ENCODE measurements around the gene TP53RK.

TP53RK gene

DNA sequence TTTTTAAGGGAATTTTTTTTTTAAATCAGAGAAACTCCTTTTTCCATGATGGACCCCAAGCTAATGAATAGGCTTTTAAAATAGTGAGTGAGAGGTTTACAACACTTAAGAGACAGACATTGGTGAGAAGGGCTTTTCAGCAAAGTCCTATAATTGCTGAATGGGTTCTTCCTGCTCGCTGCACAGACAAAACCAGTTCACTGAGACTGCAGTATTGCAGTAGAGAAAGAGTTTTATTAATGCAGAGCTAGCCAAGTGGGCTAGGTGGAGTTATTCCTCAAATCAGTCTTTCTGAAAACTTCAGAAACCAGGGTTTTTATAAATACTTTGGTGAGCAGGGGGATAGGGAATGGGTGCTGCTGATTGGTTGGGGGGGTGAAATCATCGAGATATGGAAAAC is 17.0 kb upstream of the TP53RK start:
- DNase-seq (ENCODE audit: low read depth), result no peak

DNA sequence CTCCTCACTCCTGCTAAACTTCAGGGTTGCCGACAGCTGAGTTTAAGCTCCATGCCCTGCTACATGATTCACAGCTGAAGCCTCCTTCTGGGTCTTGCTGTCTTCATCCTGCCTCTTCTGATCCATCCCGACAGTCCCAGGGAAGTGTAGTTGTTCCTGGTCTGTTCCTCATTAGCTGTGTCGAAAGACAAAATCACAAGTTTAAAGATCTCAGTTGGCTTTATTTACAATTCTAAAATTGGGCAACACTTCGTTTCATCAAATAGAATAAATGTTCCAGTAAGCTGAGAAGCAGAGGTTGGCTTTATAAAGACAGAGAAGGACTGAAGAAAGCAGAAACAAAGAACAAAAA is 16.1 kb upstream of the TP53RK start:
- no peak for DNase-seq (ENCODE audit: low read depth)

DNA sequence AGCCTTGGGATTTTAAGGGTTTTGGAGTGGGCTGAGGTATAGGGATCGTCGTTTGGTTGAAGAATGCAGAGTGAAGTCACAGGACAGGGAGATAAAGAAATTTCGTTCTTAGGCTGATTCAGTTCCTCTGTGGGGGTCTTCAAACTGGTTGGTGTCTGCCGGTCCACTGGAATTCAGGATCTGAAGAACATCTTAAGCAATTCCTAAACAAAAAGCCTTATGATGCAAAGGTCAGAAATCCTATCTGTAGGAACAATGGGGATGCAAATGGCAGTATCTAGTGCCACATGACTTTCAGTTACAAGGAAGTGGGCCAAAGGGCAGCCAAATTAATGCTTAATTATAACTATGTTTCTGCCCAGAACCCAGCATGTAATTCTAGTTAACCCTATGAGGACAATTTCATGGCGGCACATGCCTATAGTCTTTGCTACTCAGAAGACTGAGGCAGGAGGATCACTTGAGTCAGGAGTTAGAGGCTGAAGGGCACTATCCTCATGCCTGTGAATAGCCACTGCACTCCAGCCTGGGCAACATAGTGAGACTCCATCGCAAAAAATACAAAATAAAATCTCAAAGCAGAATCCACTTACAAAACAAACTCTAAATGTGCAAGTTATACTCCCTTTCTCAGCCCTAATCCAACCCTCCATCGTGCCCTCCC is 15.6 kb upstream of the TP53RK start:
- DNase-seq (ENCODE audit: low read depth), result no peak

DNA sequence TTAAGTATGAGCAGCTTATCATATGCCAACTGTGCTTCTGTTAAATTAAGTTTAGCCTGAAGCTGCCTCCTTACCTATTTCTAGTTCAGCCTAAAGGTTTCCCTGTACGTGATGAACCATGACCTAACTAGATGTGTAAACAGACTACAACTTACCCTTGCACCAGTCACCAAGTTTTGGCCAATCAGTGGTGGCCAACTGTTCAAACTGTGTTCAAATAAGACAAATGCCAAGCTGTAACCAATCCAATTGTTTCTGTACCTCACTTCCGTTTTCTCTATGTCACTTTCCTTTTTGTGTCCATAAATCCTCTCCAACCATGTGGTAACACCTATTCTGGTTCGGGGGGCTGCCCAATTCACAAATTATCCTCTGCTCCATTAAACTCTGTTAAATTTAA is 14.2 kb upstream of the TP53RK start:
- DNase-seq (ENCODE audit: low read depth), result no peak

DNA sequence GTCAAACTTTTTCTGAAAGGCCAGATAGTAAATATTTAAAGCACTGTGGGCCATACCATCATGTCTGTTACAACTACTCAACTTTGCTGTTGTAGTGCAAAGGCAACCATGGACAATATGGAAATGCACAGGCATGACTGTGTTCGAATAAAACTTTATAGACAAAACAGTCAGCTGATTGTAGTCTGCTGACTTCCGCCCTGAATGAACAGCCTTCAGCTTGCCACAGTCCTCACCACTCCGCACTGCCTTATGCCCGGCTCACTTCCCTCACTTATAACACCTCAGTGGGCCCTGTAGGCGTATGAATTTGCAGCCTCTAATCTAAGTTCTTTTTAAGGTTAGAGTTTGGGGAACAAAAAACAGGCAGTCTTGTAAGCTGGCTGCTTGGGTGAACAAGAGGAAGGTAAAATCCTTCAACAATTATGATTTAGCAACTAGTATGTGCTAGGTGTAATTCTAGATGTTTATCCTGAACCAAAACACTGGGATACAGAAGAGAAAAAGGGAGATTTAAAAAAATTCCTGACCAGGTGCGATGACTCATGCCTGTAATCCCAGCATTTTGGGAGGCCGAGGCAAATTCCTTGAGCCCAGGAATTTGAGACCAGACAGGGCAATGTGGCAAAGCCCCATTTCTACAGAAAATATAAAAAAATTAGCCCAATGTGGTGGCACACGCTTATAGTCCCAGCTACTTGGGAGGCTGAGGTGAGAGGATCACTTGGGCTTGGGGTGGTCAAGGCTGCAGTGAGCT is 13.4 kb upstream of the TP53RK start:
- DNase-seq (ENCODE audit: low read depth), result no peak

DNA sequence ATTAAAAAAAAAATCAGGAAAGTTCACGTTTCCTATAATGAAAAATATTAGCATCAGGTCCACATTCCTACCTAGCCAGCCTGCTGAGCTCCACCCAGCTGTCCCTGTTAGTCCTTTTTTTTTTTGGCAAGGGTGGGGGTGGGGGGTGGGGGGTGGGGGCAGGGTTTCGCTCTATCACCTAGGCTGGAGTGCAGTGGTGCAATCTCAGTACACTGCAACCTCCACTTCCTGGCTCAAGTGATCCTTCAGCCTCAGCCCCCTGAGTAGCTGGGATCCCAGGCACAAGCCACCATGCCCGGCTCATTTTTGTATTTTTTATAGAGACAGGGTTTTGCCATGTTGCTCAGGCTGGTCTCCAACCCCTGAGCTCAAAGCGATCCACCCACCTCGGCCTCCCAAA is 12.7 kb upstream of the TP53RK start:
- DNase-seq (ENCODE audit: low read depth), result no peak

DNA sequence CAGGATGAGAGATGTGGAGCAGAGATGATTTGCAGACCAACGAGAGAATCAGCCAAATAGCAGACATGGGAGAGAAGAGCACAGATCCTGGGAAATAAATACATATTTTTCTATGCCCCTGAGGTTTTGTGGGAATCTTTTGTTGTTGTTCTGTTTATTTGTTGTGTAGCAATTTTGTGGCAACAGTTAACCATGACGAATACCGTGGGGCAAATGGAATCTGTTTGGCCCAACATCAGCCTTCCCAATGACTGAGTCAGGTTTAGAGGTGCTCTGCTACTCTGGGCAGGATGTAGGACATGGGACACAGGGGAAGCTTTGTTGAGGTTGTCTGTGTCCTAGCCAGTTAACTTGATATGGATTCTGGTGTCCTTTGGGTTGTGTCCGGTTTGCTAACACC is 12.3 kb upstream of the TP53RK start:
- no peak for DNase-seq (ENCODE audit: low read depth)

DNA sequence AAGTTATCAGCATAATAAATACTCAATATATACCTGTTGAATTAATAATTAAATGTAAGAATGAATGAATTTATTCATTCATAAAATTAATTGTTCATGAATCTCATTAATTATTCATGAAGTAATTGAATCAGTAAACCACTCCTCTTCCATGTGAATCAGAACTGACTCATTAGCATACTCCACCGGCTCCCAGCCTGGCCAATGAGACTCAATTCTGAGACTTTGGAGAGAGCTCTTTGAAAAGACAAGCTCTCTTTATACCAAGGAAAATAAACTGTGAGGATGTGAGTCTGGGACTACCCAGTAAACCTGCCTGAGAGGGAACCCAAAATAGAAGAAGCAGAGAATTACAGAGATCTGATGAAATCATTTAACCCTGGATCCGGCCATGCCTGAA is 11.8 kb upstream of the TP53RK start:
- no peak for DNase-seq (ENCODE audit: low read depth)

DNA sequence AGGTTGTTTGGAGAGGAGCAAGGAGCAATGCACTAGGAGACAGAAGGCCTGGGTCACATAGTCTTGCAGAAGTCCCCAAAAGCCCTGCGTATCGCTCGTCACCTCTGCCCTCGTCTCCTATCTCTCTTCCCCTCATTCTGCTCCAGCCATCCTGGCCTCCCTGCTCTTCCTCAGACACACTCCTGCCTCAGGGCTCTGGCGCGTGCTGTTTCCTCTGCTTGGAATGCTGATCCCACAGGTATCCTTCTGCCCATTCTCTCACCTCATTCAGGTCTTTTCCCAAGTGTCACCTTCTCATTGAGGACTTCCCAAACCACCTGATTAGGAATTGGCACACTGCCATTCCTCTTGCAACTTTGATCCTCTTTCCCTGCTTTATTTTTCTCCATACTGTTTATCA is 11.2 kb upstream of the TP53RK start:
- no peak for DNase-seq (ENCODE audit: low read depth)

DNA sequence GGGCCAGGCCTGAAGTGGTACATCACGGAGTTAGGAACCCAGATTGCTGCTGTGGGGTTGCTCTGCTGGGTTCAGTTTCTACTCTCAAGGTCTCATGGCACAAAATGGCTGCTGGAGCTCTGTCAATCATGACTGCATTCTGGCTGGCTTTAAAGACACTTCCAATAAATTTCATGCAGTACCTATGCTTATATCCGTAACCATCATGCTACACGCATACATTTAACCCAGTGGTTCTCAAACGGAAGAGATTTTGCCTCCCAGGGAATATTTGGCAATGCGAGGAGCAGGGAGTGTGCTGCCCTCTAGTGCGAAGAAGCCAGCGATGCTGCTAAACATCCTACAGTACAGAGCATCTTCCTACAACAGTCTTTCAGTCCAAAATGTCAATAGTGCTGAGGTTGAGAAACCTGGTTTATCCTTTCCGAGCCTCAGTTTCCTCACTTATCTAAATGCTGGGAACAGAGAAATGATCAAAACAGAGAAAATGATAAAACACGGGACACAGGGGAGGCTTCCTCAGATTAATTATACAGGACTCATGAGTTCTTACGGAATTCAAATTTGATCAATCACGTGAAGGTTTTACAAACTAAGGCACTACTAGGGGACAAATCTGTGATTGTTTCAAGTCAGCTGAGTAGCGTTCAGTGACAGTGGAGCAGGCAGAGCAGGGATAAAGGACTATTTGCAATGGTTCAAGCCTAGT is 10.6 kb upstream of the TP53RK start:
- DNase-seq (ENCODE audit: low read depth), result no peak

DNA sequence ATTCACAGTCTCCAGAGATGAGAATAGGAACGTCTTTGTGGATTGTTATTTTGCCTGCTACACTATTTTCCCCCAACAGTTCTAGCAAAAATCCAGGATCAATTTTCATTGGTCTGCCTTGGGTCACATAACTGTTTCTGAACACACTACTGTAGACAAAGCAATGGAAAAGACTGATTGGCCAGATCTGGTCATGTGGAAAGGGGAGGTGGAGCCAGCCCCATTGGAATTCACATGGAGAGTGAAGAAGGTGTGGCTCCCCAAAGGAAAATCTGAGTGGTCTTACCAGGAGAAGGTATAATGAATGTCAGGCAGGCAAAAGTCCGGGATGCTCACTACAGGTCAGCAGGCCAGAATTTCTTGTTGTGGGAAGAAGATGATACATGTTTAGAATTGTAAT is 9.5 kb upstream of the TP53RK start:
- DNase-seq (ENCODE audit: low read depth), result no peak

DNA sequence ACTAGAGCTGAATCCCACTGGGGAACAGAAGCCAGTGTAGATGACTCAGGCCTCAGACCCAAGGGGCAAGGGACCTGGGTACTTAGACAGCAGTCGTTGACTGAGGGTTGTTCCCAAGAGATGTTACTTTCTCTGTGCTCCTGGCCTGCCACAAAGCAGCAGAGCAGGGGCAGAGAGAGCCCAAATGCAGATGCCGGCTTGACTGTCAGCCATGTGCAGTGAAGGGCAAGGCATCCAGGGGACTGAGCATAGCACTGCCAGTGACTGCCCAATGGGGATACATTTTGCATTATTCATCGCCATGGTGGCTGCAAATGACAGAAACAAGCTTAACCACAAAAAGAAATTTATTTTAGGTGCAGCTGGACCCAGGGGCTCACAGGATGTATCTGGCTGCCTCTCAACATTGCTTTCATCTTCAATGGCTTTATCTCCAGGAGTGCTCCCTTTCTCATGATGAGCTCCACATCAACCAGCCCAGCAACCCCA is 7.6 kb upstream of the TP53RK start:
- no peak for DNase-seq (ENCODE audit: low read depth)

DNA sequence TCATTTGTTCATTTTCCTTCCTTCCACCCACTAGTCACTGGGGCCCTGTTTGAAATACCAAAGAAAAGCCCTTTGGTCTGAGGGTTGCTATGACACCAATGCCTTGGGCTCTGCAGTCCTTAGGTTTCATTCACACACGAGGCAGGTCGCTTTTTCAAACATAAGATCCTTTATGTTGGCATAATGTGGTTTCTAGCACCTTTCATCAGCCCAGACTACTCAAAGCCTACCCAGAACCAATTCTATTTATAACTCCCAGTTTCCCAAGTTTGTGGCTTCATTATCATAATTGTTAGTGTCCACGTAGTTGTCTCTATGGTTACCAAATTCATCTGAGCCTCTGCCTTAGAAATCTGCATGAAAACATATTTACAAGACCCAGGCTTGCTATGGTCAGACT is 6.6 kb upstream of the TP53RK start:
- no peak for DNase-seq (ENCODE audit: low read depth)

DNA sequence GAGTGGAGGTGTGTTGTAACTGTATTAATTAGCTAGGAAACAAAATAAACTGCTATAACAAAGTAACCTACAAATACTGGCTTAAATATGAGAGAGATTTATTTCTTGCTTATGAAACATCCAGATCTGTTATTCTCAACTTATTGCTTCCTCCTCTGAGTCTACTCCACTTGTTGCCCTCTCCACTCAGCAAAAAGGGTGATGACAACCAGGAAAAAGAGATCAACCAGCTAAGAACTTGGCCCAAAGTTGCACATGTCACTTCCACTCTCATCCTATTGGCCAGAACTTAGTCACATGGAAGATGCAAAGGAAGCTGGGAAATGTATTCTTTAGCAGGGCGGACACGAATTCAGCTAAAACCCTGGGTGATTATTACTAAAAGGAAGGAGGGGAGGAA is 5.2 kb upstream of the TP53RK start:
- DNase-seq (ENCODE audit: low read depth), result no peak

DNA sequence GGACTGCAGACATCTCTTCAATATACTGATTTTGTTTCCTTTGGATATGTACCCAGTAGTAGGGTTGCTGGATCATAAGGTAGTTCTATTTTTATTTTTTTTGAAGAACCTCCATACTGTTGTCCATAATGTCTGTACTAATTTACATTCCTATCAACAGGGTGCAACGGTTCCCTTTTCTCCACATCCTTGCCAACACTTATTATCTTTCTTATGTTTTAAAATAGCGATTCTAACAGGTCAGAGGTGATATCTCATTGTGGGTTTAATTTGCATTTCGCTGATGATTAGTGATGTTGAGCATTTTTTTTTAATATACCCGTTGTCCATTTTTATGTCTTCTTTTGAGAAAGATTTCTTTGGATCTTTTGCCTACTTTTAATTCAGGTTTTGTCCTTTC is 2.0 kb upstream of the TP53RK start:
- DNase-seq (ENCODE audit: low read depth), result no peak

DNA sequence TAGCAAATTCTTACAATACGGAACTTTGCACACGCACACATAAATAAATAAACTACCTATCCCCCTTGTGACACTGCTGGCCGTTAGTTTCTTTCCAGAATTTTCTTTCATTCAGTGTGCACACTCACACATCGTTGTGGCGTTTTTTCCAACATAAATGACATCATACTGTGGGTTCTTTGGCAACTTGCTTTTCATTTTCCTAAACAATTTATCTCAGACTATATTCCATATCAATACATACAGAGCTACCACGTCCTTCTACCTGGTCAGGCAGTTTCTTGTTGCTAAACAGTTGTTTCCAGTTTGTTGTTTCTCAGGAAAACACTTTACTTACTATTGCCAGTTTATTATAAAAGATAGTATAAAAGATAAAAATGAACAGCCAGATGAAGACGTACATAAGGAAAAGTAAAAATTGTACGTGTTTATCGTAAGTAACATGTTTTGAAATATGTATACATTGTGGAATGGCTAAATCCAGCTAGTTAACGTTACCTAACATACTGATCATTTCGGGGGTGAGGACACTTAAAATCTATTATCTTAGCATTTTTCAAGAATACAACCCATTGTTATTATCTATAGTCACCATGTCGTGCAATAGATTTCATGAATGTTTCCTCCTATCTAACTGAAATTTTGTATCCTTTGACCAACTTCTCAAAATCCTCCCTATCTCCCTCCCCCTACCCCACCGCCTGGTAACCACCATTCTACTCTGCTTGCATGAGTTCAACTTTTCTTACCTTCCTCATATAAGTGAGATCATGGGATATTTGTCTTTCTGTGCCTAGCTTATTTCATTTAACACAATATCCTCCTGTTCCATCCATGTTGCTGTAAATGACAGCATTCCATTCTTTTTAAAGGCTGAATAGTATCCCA is 1.2 kb upstream of the TP53RK start:
- no peak for DNase-seq (ENCODE audit: low read depth)

DNA sequence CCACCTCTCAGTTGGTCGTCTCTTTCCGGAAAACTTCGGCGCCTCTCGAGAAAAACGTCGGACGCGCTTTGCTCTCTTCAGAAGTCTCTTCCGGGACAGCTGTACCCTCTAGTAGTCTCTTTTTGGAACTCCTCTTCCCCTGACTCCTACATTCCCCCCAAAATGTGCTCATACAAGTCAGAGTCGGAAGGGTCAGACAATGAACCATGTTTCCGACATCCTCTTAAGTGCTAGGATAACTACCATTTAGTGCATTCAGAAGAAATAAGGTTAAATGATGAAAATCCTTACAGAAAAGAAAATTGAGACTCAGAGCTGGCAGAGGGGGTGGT is 476 bp upstream of the TP53RK start:
- DNase-seq (ENCODE audit: low read depth), result no peak

DNA sequence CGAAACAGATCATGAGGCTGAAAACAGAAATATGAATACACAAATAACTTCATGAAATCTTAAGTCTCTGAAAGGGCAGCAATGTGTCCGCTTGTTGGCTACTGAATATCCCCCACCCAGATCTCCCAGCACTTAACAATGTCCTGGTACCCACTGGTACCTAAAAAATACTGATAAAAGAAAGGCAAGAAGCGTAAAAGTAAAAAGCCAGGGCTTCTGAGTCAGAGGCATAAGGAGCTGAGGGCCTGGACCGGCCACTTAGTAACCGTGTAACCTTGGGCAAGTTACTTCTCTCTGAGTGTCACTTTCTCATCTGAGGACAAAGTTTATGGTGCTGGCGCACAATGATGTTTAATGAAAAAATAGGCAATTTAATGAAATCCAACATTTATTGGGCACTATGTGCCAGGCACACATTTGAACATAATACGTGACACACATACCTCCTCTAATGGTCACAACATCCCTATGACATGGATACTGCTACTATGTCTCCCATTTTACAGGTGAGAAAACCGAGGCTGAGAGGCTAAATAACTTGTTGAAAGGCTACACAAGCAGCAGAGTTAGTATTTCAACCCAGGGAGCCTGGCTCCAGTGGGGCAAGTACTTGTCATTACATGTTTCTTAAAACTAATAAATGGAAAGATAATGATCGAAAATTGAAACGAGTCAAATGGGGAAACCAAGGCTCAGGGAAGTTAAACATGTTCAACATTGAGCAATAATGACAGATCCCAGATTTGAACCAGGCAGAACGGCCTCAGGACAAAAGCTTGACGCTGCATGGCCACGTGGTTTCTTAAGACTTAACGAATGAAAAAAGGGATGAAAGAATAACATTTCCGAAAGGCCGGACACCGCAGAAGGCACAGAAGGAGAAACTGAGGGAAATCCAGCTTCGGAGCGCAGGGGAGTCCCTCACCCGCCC is 828 bp downstream of the TP53RK start:
- DNase-seq (ENCODE audit: low read depth), result no peak

DNA sequence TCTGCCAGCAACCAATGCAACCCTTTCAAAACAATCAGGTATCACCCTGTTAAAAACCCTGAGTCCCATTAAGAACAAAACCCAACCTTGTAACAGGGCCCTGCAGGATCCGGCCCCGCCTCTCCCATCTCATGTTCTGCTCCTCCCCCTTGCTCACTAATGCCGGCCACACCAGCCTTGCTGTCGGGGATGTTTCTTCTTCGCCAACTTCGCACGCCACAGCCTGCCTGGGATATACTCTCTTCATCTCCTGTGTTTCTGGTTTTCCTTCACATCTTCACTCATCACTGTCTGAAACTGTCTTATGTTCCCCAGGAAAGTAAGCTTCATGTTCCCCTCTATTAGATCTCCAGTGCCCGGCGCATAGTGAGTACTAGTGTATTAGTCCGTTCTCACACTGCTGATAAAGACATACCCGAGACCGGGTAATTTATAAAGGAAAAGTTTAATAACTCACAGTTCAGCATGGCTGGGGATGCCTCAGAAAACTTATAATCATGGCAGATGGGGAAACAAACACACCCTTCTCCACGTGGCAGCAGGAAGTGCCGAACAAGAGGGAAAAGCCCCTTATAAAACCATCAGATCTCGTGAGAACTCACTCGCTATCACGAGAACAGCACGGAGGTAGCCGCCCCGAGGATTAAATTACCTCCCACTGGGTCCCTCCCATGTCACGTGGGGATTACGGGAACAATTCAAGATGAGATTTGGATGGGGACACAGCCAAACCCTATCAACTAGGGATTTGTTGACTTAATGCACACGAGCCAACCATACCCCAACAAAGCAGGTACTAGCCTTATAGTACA is 5.1 kb downstream of the TP53RK start:
- DNase-seq (ENCODE audit: low read depth), result no peak

DNA sequence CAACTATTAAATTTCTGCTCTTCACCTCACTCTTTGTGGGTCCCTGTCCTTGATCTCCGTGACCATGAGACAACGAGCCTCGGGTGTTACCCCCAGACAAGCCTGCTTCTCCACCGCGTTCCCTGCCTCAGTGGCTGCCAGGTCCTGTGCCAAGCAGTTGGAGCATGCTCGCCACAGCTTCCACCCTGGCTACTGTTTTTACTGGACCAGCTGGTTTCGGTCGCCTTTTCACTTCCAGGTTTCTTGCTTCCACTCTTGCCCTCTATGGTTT is 5.6 kb downstream of the TP53RK start:
- no peak for DNase-seq (ENCODE audit: low read depth)
